ENCODE data around the gene LTBP1. TPM values are rescaled to one million over a fixed set of nuclear protein-coding genes. Genes with fewer than 3 reads are reported as not detected.
A peak's percentile ranks its signal among the peaks of the same experiment; 100 is the strongest.

The LTBP1 gene
- total and polyA plus RNA-seq, 5 donors from 2014 or later: 3.7 TPM; not detected in 4

- H3K27me3 ChIP-seq (ENCODE audit: control insufficient read depth, insufficient read depth, low read length): no peaks in the 10 kb centered on the region
- no peaks in the 10 kb centered on the region for H3K36me3 ChIP-seq (ENCODE audit: control insufficient read depth, insufficient read depth, low read length)
- H3K9me3 Mint-ChIP-seq: peaks cover 0 to 2% (median 0%) of the 10 kb centered on the region in 7 donors
- DNase-seq: no peak
- no peak overlapping the region for H3K4me3 Mint-ChIP-seq
- H3K4me1 Mint-ChIP-seq: peaks cover 0 to 11% (median 7%) of the 10 kb centered on the region in 4 donors
- no peak overlapping the region for H3K27ac Mint-ChIP-seq
- peaks cover 17% of the 10 kb centered on the region for H3K27me3 Mint-ChIP-seq
- no peaks in the 10 kb centered on the region for H3K9me3 ChIP-seq (ENCODE audit: control insufficient read depth in 2 of 2, low read length in 2 of 2)
- ATAC-seq (ENCODE audit: low read depth in 2 of 2): no peak
- H3K36me3 Mint-ChIP-seq: no peaks in the 10 kb centered on the region
- no peak overlapping the region for H3K4me3 ChIP-seq (ENCODE audit: low read depth, low read length)
- H3K4me1 ChIP-seq (ENCODE audit: control insufficient read depth, insufficient read depth, low read length, poor library complexity, severe bottlenecking): no peaks in the 10 kb centered on the region
- no peak overlapping the region for H3K27ac ChIP-seq (ENCODE audit: insufficient read depth, low read length, poor library complexity, severe bottlenecking)
Observed at GRCh38 chr2:33343387-33343895, 396.7 kb downstream of the LTBP1 start.

- Mint-ChIP-seq H3K27ac (no peak overlapping the region), H3K9me3 (peaks cover 0 to 2% (median 0%) of the 10 kb centered on the region in 7 donors), H3K4me1 (peaks cover 0 to 11% (median 7%) of the 10 kb centered on the region in 4 donors), H3K4me3 (no peak overlapping the region), H3K36me3 (no peaks in the 10 kb centered on the region), H3K27me3 (peaks cover 18% of the 10 kb centered on the region)
- DNase-seq: peak in 1 of 3 donors; percentile 8
- Histone ChIP-seq H3K27ac (ENCODE audit: insufficient read depth, low read length, poor library complexity, severe bottlenecking) (no peak overlapping the region), H3K4me3 (ENCODE audit: low read depth, low read length) (no peak overlapping the region), H3K9me3 (ENCODE audit: control insufficient read depth in 2 of 2, low read length in 2 of 2) (no peaks in the 10 kb centered on the region), H3K4me1 (ENCODE audit: control insufficient read depth, insufficient read depth, low read length, poor library complexity, severe bottlenecking) (no peaks in the 10 kb centered on the region), H3K36me3 (ENCODE audit: control insufficient read depth, insufficient read depth, low read length) (no peaks in the 10 kb centered on the region), H3K27me3 (ENCODE audit: control insufficient read depth, insufficient read depth, low read length) (no peaks in the 10 kb centered on the region)
- no peak for ATAC-seq (ENCODE audit: low read depth in 2 of 2)
Observed at GRCh38 chr2:33344230-33344629, 397.5 kb downstream of the LTBP1 start.

- Mint-ChIP-seq H3K9me3 (no peaks in the 10 kb centered on the region), H3K27me3 (peaks cover 4% of the 10 kb centered on the region), H3K27ac (no peak overlapping the region), H3K36me3 (no peaks in the 10 kb centered on the region), H3K4me3 (no peak overlapping the region), H3K4me1 (peaks cover 0 to 9% (median 5%) of the 10 kb centered on the region in 4 donors)
- DNase-seq: no peak
- no peaks in the 10 kb centered on the region for H3K27me3 ChIP-seq (ENCODE audit: control insufficient read depth, insufficient read depth, low read length)
- no peak overlapping the region for H3K27ac ChIP-seq (ENCODE audit: insufficient read depth, low read length, poor library complexity, severe bottlenecking)
- H3K4me3 ChIP-seq (ENCODE audit: low read depth, low read length): no peak overlapping the region
- no peaks in the 10 kb centered on the region for H3K9me3 ChIP-seq (ENCODE audit: control insufficient read depth in 2 of 2, low read length in 2 of 2)
- no peaks in the 10 kb centered on the region for H3K36me3 ChIP-seq (ENCODE audit: control insufficient read depth, insufficient read depth, low read length)
- ATAC-seq (ENCODE audit: low read depth in 2 of 2): no peak
- no peaks in the 10 kb centered on the region for H3K4me1 ChIP-seq (ENCODE audit: control insufficient read depth, insufficient read depth, low read length, poor library complexity, severe bottlenecking)
Observed at GRCh38 chr2:33347856-33348255, 401.1 kb downstream of the LTBP1 start.

GRCh38 chr2:33350632-33351031 lies 403.9 kb downstream of the LTBP1 start:
- H3K27me3 ChIP-seq (ENCODE audit: control insufficient read depth, insufficient read depth, low read length): no peaks in the 10 kb centered on the region
- DNase-seq: no peak
- no peaks in the 10 kb centered on the region for H3K4me1 ChIP-seq (ENCODE audit: control insufficient read depth, insufficient read depth, low read length, poor library complexity, severe bottlenecking)
- no peaks in the 10 kb centered on the region for H3K4me1 Mint-ChIP-seq
- H3K27me3 Mint-ChIP-seq: peaks cover 4% of the 10 kb centered on the region
- no peak overlapping the region for H3K27ac Mint-ChIP-seq
- peaks cover 0 to 5% (median 2%) of the 10 kb centered on the region in 7 donors for H3K9me3 Mint-ChIP-seq
- no peak overlapping the region for H3K4me3 ChIP-seq (ENCODE audit: low read depth, low read length)
- H3K36me3 ChIP-seq (ENCODE audit: control insufficient read depth, insufficient read depth, low read length): no peaks in the 10 kb centered on the region
- no peak overlapping the region for H3K4me3 Mint-ChIP-seq
- H3K9me3 ChIP-seq (ENCODE audit: control insufficient read depth in 2 of 2, low read length in 2 of 2): peaks cover 0 to 1% of the 10 kb centered on the region in 2 experiments
- no peaks in the 10 kb centered on the region for H3K36me3 Mint-ChIP-seq
- H3K27ac ChIP-seq (ENCODE audit: insufficient read depth, low read length, poor library complexity, severe bottlenecking): no peak overlapping the region
- no peak for ATAC-seq (ENCODE audit: low read depth in 2 of 2)

- Histone ChIP-seq H3K27ac (ENCODE audit: insufficient read depth, low read length, poor library complexity, severe bottlenecking) (no peak overlapping the region), H3K4me1 (ENCODE audit: control insufficient read depth, insufficient read depth, low read length, poor library complexity, severe bottlenecking) (no peaks in the 10 kb centered on the region), H3K9me3 (ENCODE audit: control insufficient read depth in 2 of 2, low read length in 2 of 2) (peaks cover 3 to 13% of the 10 kb centered on the region in 2 experiments), H3K4me3 (ENCODE audit: low read depth, low read length) (no peak overlapping the region), H3K27me3 (ENCODE audit: control insufficient read depth, insufficient read depth, low read length) (no peaks in the 10 kb centered on the region), H3K36me3 (ENCODE audit: control insufficient read depth, insufficient read depth, low read length) (no peaks in the 10 kb centered on the region)
- H3K27ac Mint-ChIP-seq: no peak overlapping the region
- no peaks in the 10 kb centered on the region for H3K4me1 Mint-ChIP-seq
- no peak for ATAC-seq (ENCODE audit: low read depth in 2 of 2)
- H3K36me3 Mint-ChIP-seq: no peaks in the 10 kb centered on the region
- H3K27me3 Mint-ChIP-seq: peaks cover 4% of the 10 kb centered on the region
- no peak overlapping the region for H3K4me3 Mint-ChIP-seq
- DNase-seq: no peak
- peaks cover 0 to 13% (median 2%) of the 10 kb centered on the region in 7 donors for H3K9me3 Mint-ChIP-seq
Observed at GRCh38 chr2:33351781-33352180, 405.0 kb downstream of the LTBP1 start.

GRCh38 chr2:33354981-33355380 lies 408.2 kb downstream of the LTBP1 start:
- H3K4me3 ChIP-seq (ENCODE audit: low read depth, low read length): no peak overlapping the region
- H3K36me3 ChIP-seq (ENCODE audit: control insufficient read depth, insufficient read depth, low read length): no peaks in the 10 kb centered on the region
- no peaks in the 10 kb centered on the region for H3K36me3 Mint-ChIP-seq
- H3K4me3 Mint-ChIP-seq: no peak overlapping the region
- peaks cover 0 to 16% (median 2%) of the 10 kb centered on the region in 7 donors for H3K9me3 Mint-ChIP-seq
- H3K9me3 ChIP-seq (ENCODE audit: control insufficient read depth in 2 of 2, low read length in 2 of 2): peaks cover 8 to 16% of the 10 kb centered on the region in 2 experiments
- no peak overlapping the region for H3K27ac Mint-ChIP-seq
- peaks cover 4% of the 10 kb centered on the region for H3K27me3 Mint-ChIP-seq
- no peak for DNase-seq
- no peak overlapping the region for H3K27ac ChIP-seq (ENCODE audit: insufficient read depth, low read length, poor library complexity, severe bottlenecking)
- no peaks in the 10 kb centered on the region for H3K27me3 ChIP-seq (ENCODE audit: control insufficient read depth, insufficient read depth, low read length)
- no peaks in the 10 kb centered on the region for H3K4me1 ChIP-seq (ENCODE audit: control insufficient read depth, insufficient read depth, low read length, poor library complexity, severe bottlenecking)
- H3K4me1 Mint-ChIP-seq: no peaks in the 10 kb centered on the region
- ATAC-seq (ENCODE audit: low read depth in 2 of 2): no peak

GRCh38 chr2:33358878-33359277 lies 412.1 kb downstream of the LTBP1 start:
- Histone ChIP-seq H3K4me1 (ENCODE audit: control insufficient read depth, insufficient read depth, low read length, poor library complexity, severe bottlenecking) (no peaks in the 10 kb centered on the region), H3K27ac (ENCODE audit: insufficient read depth, low read length, poor library complexity, severe bottlenecking) (no peak overlapping the region), H3K9me3 (ENCODE audit: control insufficient read depth in 2 of 2, low read length in 2 of 2) (peaks cover 8 to 16% of the 10 kb centered on the region in 2 experiments), H3K36me3 (ENCODE audit: control insufficient read depth, insufficient read depth, low read length) (no peaks in the 10 kb centered on the region), H3K4me3 (ENCODE audit: low read depth, low read length) (no peak overlapping the region), H3K27me3 (ENCODE audit: control insufficient read depth, insufficient read depth, low read length) (no peaks in the 10 kb centered on the region)
- Mint-ChIP-seq H3K4me1 (no peaks in the 10 kb centered on the region), H3K4me3 (no peak overlapping the region), H3K27ac (no peak overlapping the region), H3K36me3 (no peaks in the 10 kb centered on the region), H3K27me3 (peaks cover 13% of the 10 kb centered on the region), H3K9me3 (peaks cover 0 to 16% (median 2%) of the 10 kb centered on the region in 7 donors)
- no peak for DNase-seq
- no peak for ATAC-seq (ENCODE audit: low read depth in 2 of 2)
